GM10847 (cell line): ENCODE measurements around the gene GSTM2.

Source experiments
- POLR2A ChIP-seq: IDR thresholded peaks from 2 replicates; pipeline ENCODE4 v1.6.1; 2011; ENCODE audit not compliant: insufficient read length; ENCODE audit errors: extremely low read depth

Gene GSTM2

DNA sequence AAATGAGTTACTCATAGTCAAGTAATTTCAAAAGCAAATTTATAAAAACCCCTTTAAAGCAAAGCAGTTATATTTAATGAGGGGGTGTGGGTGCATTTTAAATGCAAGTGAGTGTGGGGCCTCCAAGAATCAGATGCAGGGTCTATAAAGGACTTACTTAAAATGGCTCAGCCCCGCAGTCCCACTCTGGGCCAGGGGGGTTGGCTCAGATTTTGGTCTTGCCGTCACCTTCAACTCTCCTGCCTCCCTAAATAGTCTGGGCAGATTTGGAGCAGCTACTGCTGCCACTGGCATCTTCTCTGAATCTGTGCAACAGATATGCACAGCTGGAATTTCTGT, 32.0 kb upstream of the GSTM2 start:
- TF ChIP-seq POLR2A = no peak

DNA sequence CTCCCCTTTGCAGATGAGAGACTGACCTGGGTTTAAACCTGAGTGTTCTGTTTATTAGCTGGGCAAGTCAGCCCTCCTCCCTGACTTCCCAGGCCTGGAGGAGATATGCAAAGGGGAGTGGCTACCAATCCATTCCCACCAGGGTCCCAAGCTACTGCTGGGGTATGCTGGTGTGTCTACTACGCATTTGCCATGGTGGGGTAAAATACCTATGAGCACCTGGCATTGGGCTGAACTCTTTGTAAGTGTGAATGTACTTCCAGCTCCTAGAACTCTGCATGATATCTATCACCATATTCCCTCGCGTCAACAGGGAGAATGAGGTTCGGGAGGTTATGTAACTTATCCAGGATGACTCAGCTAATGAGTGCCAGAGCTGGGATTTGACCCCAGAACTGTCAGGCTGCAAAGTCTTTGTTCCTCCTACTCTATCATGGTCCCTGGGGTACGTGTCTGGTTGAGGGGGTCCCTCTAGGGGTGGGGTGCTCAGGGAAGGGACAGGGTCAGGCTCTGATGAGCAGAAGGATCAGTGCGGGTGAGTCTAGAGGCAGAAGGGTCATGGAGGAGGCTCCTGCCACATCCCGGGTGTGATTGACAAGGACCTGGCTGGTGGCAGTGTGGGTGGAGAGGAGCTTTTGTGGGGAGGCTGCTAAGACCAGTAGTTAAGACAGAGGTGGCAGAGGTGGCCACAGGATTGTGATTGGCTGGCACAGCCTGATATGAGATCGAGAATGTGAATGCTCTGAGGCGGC, 31.5 kb upstream of the GSTM2 start:
- TF ChIP-seq POLR2A = no peak

DNA sequence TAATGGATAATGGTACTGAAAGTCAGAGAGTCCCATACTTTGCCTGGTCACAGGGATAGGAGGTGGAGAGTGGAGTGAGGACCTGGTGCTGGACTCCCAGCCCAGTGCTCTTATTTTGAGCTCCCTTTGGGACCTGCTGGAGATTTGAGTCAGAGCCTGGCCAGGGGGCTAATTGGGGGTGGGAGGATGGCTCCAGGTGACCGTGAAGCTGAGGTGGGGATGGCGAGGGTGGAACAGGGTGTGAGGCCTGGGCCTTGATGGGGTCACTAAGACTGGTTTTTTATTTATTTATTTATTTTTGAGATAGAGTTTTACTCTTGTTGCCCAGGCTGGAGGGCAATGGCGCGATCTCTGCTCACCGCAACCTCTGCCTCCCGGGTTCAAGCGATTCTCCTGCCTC, 30.4 kb upstream of the GSTM2 start:
- TF ChIP-seq POLR2A = no peak

DNA sequence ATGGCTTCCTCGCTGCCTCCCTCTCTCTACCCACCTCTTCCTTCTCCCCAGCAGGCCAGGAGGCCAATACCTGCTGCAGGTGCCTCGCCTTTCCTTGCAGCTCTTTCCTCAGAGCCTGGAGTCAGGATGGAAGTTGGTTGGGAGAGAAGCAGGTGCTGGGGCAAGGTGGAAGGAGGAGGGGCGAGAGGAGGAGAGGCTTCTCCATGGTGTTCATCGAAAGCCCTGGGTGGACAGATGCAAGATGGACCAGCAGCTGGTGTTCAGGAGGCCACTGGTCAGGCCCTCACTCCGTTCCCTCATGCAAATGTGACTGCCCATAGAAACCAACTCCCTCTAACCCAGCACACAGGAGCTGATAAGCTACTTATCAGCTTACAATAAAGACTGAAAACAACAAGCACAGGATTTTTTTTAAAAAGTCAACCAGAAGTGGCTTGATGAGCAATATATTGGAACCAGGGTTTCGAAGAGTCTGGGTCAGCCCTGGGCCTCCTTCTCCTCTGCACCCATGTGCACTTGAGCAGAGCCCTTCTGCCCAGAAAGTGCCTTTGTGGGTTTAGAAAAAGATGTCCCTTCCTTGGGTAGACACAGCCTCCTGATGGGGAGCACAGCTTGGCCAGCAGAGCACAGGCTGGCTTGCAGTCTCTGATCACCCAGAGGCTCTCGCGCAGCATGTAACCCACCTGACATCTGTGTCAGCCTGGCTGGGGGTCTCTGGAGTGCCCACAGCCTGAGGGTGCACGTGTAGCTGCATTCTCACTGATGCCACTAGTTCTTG, 28.6 kb upstream of the GSTM2 start:
- no peak for TF ChIP-seq POLR2A

DNA sequence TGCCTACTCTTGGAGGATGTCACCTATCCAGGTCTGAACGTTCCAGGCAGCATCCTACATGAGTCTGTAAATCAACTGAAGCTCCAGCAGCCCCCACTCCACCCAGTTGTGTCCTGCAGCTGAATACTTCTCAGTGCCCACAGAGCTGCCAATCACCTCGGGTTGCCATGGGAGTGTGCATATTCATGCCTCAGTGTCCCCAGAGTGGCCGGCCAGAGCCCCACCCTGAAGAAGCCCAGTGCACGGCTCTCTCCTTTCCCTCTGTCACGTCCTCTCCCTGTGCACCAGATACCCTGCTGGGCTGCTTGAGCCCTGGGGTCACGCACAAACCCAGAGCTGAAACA, 28.0 kb upstream of the GSTM2 start:
- no peak for TF ChIP-seq POLR2A

DNA sequence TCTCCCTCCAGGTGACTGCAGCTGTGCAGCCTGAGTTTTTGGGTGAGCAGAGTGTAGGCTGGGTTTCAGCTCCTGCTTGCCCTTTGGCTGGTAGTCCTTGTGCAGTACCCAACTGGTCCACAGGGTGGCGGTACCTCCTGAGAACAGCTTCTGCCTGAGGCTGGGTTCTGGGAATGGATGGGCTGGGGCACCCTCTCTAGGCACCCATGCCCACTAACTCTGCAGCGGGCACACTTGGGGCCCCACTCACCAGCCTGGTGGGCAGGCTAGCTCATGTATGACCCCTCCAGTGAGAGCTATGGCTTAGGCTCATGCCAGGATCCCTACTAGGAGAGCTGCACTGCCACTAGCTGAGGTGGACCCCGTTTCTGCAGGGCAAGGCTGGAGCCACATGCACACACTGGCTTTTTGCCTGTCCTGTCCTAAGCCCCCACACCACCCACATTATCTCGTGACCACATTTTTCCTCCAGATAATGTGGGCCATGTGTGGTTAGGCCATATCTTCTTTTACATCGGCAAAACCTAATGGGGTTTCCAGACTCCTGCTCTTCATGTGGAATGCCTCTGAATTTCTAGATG, 27.5 kb upstream of the GSTM2 start:
- TF ChIP-seq POLR2A = no peak

DNA sequence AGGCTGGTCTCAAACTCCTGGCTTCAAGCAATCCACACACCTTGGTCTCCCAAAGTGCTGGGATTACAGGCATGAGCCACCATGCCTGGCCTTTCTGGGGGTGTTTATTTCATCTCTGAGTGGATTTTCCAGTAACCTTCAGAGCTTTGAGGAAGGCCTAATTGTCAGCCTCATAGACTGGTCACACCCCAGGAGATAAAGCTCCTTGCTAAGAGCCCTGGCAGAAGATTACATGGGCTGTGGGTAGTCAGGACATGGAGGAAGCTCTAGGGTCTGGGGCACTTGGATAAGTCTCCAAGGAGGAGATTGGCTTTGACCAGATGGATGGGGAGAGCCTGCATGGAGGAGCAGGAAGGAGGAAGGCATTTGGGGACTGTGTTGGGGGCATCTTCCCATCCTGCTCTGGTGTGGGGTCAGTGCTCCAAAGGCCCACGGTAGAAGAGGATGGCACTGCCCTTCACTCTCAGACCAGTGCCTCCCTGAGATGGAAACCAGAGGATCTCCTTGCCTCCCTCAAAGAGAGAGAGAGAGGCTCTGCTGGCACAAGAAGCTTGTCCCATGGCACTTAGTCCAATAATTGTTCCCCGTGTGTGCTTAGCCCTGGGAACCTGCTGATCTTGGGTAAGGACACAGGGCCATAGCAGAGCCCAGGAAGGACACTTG, 26.6 kb upstream of the GSTM2 start:
- TF ChIP-seq POLR2A = no peak

DNA sequence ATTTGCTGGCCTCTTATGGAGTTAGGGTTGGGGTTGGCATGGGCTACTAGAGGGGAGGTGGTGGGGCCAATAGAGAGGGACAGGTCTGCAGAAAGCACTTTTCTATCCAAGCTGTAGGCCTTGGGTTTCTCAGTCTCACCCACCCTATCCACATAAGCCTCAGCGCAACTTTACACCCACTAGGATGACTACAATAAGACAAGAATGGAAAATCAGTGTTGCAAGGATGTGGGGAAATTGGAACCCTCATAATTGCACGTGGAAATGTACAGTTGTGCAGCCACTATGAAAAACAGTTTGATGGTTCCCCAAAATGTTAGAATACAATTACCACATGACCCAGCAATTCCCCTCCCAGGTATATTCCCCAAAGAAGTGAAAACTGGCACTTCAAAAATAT, 26.0 kb upstream of the GSTM2 start:
- no peak for TF ChIP-seq POLR2A

DNA sequence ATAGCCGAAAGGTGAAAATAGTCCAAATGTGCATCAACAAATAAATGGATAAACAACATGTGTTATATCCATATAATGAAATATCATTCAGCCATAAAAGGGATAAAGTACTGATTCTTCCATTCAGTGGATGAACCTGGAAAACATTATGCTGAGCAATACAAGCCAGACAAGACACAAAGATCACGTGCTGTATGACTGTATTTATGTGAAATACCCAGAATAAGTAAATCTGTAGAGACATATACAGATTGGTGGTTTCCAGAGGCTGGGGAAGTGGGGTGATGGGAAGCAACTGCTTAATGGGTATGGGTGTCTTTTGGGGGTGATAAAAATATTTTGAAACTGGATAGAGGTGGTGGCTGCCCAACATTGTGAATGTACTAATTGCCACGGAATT, 25.2 kb upstream of the GSTM2 start:
- no peak for TF ChIP-seq POLR2A

DNA sequence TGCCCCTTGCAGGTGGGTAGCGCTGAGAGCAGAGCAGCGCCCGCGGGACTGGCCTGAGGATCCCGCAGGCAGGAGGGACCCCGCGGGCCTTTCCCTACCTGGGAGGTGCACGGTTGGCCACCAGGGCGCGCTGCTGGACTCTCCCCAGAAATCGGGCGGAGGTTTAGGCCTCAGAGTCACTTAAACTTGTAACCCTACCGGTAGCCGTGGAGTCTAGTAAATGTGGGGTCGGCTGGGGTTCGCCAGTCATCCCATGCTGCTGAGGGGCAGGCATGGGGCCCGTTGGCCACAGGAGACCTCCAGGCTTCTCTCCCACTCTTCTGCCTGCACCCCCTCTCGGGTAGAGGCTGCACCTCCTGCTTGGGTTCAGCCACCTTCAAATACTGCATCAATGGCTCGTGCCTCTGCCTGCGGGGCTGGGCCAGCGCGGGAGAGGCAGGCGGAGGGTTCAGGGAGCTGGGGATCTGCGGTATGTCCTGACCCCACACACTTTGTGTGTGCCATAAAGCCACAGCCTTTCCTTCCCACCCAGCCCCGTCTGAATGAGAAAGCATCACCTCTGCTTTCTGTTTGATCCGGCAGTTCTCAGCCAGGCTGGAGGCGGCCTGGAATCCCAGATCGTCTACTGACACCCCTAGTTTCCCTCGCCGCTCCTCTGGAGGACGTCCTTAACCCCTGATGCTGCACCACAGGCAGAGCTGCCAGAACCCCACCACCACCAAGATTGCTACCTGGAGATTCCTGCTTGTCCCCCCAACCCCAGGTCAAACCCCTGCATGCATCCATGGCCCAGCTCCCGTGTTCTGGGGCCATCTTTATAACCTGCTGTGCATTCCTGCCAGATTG, 24.2 kb upstream of the GSTM2 start:
- no peak for TF ChIP-seq POLR2A

DNA sequence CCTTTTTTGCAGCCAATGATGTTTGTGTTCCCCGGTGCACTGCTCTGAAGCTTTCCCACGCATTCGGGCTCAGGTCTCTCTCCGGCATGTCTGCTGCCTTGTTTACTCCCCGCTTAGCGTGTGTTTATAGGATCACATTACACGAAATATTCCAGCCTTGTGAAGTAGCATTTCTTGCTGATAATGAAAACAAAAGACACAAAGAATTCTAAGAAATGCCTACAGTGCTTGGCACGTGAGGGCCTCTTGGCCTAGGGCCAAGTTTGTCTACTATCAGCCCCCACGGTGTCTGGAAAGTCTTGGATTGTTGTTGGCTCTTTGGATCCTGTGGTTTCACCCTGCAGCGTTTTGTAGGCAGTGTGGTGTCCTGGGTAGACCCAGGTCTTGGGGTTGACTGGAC, 23.2 kb upstream of the GSTM2 start:
- no peak for TF ChIP-seq POLR2A

DNA sequence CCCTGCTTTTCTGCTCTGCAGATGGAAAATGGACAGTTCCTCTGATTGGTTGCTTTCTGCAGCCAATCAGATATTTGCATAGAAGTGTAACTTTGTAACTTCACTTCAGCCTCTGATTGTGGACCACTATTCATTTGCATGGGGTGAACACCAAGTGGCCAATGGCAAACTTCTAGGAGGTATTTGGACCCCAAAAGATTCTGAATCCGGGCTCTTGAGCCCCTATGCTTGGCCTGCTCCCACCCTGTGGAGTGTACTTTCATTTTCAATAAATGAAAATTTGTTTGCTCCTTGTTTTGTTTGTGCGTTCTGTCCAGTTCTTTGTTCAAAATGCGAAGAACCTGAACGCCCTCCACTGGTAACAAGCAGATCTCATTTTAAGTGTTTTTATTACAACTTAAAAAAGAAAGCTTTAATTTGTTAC, 18.4 kb upstream of the GSTM2 start:
- no peak for TF ChIP-seq POLR2A

DNA sequence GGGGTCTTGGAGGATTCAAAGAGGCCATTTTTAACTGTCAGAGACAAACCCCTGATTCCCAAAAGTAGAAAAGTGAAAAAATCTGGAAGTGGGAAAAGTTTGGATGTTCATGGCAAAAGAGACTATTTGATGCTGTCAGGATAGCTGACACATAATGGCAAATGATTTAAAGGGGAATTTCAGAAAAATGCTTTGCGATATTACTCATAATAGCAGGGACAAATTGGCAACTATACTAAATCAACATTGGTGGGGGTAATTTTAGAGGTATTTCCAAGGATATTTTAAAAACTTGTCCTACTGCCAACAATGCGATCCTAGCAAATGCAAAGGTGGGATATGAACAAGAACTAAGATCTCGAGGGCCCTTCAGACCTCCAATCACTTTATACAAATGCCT, 17.2 kb upstream of the GSTM2 start:
- TF ChIP-seq POLR2A = no peak

DNA sequence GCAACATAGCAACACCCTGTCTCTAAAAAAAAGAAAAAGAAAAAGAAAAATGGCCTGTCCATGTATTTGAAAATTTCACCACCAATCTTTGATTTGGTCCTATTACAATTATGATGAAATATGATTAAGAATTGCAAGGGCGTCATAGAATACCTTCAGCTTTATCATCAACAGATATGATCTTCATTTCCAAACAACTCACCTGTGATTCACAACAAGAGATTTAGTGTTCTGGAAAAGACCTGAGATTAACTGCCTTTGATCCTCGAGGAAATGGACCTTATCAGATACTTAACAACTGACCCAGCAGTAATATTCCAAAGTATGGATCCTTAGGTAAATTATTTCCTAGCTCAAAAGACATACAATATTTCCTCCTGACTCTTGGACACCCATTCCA, 15.5 kb upstream of the GSTM2 start:
- no peak for TF ChIP-seq POLR2A

DNA sequence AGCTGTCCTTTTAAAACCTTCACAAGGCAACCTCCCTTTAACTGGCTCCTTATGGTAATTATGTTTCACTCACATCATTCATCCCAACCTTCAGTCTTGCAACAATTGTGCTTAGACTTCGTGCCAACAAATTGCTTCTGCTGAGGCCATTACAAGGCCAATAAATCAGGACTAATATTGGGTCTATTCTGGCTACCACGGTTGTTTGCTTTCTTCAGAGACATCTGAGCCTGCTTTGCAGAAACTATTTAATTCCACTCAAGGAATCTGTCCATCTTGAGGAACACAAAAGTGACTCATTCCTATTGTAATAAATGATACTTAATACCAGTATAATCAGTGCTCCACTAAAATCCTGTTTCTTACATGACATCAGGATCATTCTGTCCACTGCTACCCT, 14.6 kb upstream of the GSTM2 start:
- no peak for TF ChIP-seq POLR2A

DNA sequence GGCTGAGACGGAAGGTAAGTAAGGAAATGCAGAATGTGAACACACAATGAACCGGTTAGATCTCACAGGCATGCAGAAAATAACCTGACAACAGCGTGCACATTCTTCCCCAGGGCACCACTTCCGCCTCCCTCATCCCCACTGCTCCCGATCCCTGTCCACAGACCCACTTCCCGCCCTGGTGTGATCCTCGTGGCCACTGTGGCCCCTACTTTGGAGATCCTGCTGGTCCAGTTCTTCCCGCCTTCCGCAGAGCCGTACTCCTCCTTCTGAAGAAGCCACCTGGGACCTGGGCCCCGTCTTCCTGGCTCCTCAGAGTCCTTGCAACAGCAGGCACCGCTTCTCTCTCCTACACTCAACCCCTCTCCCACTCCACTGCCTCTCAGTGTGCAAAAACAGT, 13.3 kb upstream of the GSTM2 start:
- TF ChIP-seq POLR2A = no peak
